ENCODE results near the gene CSDE1. TPM values are rescaled to one million over a fixed set of nuclear protein-coding genes. Genes with fewer than 3 reads are reported as not detected.
"Not testable (repeated sequence)": the region's sequence is repeated elsewhere in the genome, so short reads cannot be mapped to it uniquely, and the experiment has no call there.

The CSDE1 gene
- total RNA-seq, 1 experiment from 2014 or later: 536 TPM

- Histone ChIP-seq H3K4me1 (replicated peaks; ENCODE audit: insufficient read depth) (no peaks in the 10 kb centered on the region), H4K20me1 (ENCODE audit: insufficient read depth) (no peaks in the 10 kb centered on the region), H3K4me3 (no peak overlapping the region), H3K79me2 (ENCODE audit: low read depth) (no peaks in the 10 kb centered on the region), H3K9me2 (ENCODE audit: insufficient read depth) (no peaks in the 10 kb centered on the region), H3K4me2 (no peak overlapping the region), H3F3A (ENCODE audit: insufficient read depth, low read depth) (no peaks in the 10 kb centered on the region), H3K27me3 (ENCODE audit: insufficient read depth, low read depth) (0 out of 2 replicates have a peak, but pooled peaks cover 10% of the 10 kb centered on the region), H3K36me3 (ENCODE audit: low read depth) (no peaks in the 10 kb centered on the region), H3K9me3 (ENCODE audit: insufficient read depth, low read depth) (no peaks in the 10 kb centered on the region), H3K27ac (no peak overlapping the region), H2AFZ (no peak overlapping the region)
- BruUV-seq (replicated peaks): no TSS peak
- no peak for DNase-seq
- TF ChIP-seq CTCF (conservative IDR thresholded peaks at IDR 0.05) (no peak), EZH2 (IDR thresholded peaks at IDR 0.05; ENCODE audit: low read depth) (no peak)
- intact Hi-C loops (cut with micrococcal nuclease; ENCODE audit: unreplicated experiment): no loop called here
- ChIA-PET POLR2A (ENCODE audit: unreplicated experiment) (interaction anchor here (0.7 kb wide), 1 partner anchor 54 kb away, joined by 3 read pairs; no protein-coding TSS in a partner anchor), CTCF (no interaction called here)
Measured at GRCh38 chr1:114794038-114794437, 36.3 kb upstream of the CSDE1 start.

GRCh38 chr1:114790581-114790980, 32.8 kb upstream of the CSDE1 start:
- H3K9me3 ChIP-seq (ENCODE audit: insufficient read depth, low read depth); POLR2A ChIA-PET (ENCODE audit: unreplicated experiment); H3K4me3 ChIP-seq; H3K9me2 ChIP-seq (ENCODE audit: insufficient read depth); H4K20me1 ChIP-seq (ENCODE audit: insufficient read depth); H3K36me3 ChIP-seq (ENCODE audit: low read depth); H2AFZ ChIP-seq; CTCF ChIA-PET; H3K79me2 ChIP-seq (ENCODE audit: low read depth); H3F3A ChIP-seq (ENCODE audit: insufficient read depth, low read depth); DNase-seq; H3K27ac ChIP-seq; H3K4me2 ChIP-seq; H3K4me1 ChIP-seq (replicated peaks; ENCODE audit: insufficient read depth); BruUV-seq (replicated peaks); intact Hi-C loops (cut with micrococcal nuclease; ENCODE audit: unreplicated experiment): not testable (repeated sequence)
- H3K27me3 ChIP-seq (ENCODE audit: insufficient read depth, low read depth): peaks cover 34% of the 10 kb centered on the region; the same call in 1 of the 2 replicates

GRCh38 chr1:114786440-114786839, 28.7 kb upstream of the CSDE1 start:
- intact Hi-C loops (cut with micrococcal nuclease; ENCODE audit: unreplicated experiment); BruUV-seq (replicated peaks); H3K9me2 ChIP-seq (ENCODE audit: insufficient read depth); H3K4me1 ChIP-seq (replicated peaks; ENCODE audit: insufficient read depth); H3F3A ChIP-seq (ENCODE audit: insufficient read depth, low read depth); H3K4me2 ChIP-seq; H3K79me2 ChIP-seq (ENCODE audit: low read depth); POLR2A ChIA-PET (ENCODE audit: unreplicated experiment); H2AFZ ChIP-seq; H4K20me1 ChIP-seq (ENCODE audit: insufficient read depth); H3K4me3 ChIP-seq; H3K36me3 ChIP-seq (ENCODE audit: low read depth); DNase-seq; H3K9me3 ChIP-seq (ENCODE audit: insufficient read depth, low read depth); CTCF ChIA-PET; H3K27ac ChIP-seq: not testable (repeated sequence)
- peaks cover 35% of the 10 kb centered on the region; the same call in 1 of the 2 replicates for H3K27me3 ChIP-seq (ENCODE audit: insufficient read depth, low read depth)

DNA sequence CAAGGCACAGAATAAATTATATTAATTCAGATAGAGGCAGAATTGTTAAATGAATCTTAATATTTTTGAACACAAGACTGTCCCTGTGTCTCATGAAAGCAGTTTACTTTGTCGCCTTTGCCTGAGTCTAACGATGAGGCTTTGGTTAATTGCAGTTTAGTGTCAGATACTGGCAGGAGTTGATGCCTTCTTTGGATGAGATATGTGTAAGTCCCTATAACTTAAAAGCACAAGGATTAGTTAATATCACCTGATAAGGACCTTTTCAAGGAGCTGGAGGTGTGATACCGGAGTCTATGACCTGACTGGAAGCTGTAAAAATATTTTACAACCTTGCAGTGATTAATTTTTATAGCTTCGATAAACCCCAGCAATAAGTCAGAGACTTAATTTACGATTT, 24.7 kb upstream of the CSDE1 start:
- CTCF ChIA-PET: no interaction called here
- H3K9me3 ChIP-seq (ENCODE audit: insufficient read depth, low read depth): peaks cover 7% of the 10 kb centered on the region; the same call in 1 of the 2 replicates
- intact Hi-C loops (cut with micrococcal nuclease; ENCODE audit: unreplicated experiment): no loop called here
- BruUV-seq (replicated peaks): no TSS peak
- peaks cover 14% of the 10 kb centered on the region for H3K36me3 ChIP-seq (ENCODE audit: low read depth)
- peaks cover 15% of the 10 kb centered on the region; the same call in 1 of the 2 replicates for H3K27me3 ChIP-seq (ENCODE audit: insufficient read depth, low read depth)
- DNase-seq: no peak
- TF ChIP-seq EZH2 (IDR thresholded peaks at IDR 0.05; ENCODE audit: low read depth) (no peak), CTCF (conservative IDR thresholded peaks at IDR 0.05) (no peak)
- no peaks in the 10 kb centered on the region for H3K9me2 ChIP-seq (ENCODE audit: insufficient read depth)
- no peak overlapping the region for H2AFZ ChIP-seq
- peaks cover 8% of the 10 kb centered on the region; the same call in 1 of the 2 replicates for H3F3A ChIP-seq (ENCODE audit: insufficient read depth, low read depth)
- peaks cover 29% of the 10 kb centered on the region for H3K79me2 ChIP-seq (ENCODE audit: low read depth)
- H3K4me3 ChIP-seq: no peak overlapping the region
- POLR2A ChIA-PET (ENCODE audit: unreplicated experiment): no interaction called here
- peaks cover 15% of the 10 kb centered on the region for H3K4me1 ChIP-seq (replicated peaks; ENCODE audit: insufficient read depth)
- no peaks in the 10 kb centered on the region for H4K20me1 ChIP-seq (ENCODE audit: insufficient read depth)
- no peak overlapping the region for H3K4me2 ChIP-seq
- H3K27ac ChIP-seq: no peak overlapping the region

Measured in PC-9 (cell line).